Lung (tissue), 12 donors: ENCODE measurements around the gene BCAS3. TPM values are rescaled to one million over a fixed set of nuclear protein-coding genes. Genes with fewer than 3 reads are reported as not detected.
A peak's percentile ranks its signal among the peaks of the same experiment; 100 is the strongest.

ENCODE experiments used
- ATAC-seq: fragments of 200-7000 bp; cut with Tn5 transposase; one replicate; pipeline ENCODE4 v1.9.1; 2020; ENCODE audit warnings: moderate number of reproducible peaks; ENCODE audit not compliant: insufficient read depth, low FRiP score
- DNase-seq, 3 donors: peaks; one replicate each; pipeline ENCODE4 v3.0.0-alpha.2; 2013 to 2017
- H3K27ac ChIP-seq, 2 donors: one replicate each; pipeline ENCODE4 v1.5.1; 2013; ENCODE audit warnings: mild to moderate bottlenecking in 2 of 2, moderate library complexity in 2 of 2, control low read depth in 1 of 2, inconsistent platforms in 1 of 2, low read depth in 1 of 2, low read length in 1 of 2
- H3K27me3 ChIP-seq, 3 donors: one replicate each; pipeline ENCODE4 v1.5.1; 2013; ENCODE audit warnings: low read length in 2 of 3; ENCODE audit not compliant: control insufficient read depth in 3 of 3, insufficient read depth in 3 of 3
- H3K36me3 ChIP-seq, 4 donors: one replicate each; pipeline ENCODE4 v1.5.1; 2013; ENCODE audit warnings: low read length in 4 of 4, mild to moderate bottlenecking in 1 of 4, moderate library complexity in 1 of 4; ENCODE audit not compliant: control insufficient read depth in 4 of 4, insufficient read depth in 4 of 4
- H3K4me1 ChIP-seq, 5 donors: one replicate each; pipeline ENCODE4 v1.5.1; 2013; ENCODE audit warnings: low read length in 5 of 5, mild to moderate bottlenecking in 2 of 5, moderate library complexity in 1 of 5; ENCODE audit not compliant: control insufficient read depth in 5 of 5, insufficient read depth in 5 of 5
- H3K4me3 ChIP-seq: one replicate; pipeline ENCODE4 v1.5.1; 2013; ENCODE audit warnings: mild to moderate bottlenecking, control low read depth, moderate library complexity
- H3K9ac ChIP-seq, 2 donors: one replicate each; pipeline ENCODE4 v1.5.1; 2013; ENCODE audit warnings: low read length in 2 of 2, control low read depth in 1 of 2; ENCODE audit not compliant: insufficient read depth in 1 of 2
- H3K9me3 ChIP-seq, 4 donors: one replicate each; pipeline ENCODE4 v1.5.1; 2013; ENCODE audit warnings: low read length in 3 of 4, mild to moderate bottlenecking in 1 of 4, moderate library complexity in 1 of 4; ENCODE audit not compliant: control insufficient read depth in 4 of 4, insufficient read depth in 3 of 4
- WGBS, 2 donors: extraction: QIAGEN DNeasy Blood & Tissue Kit; methylation state at CpG; one replicate each; pipeline ENCODE4 v1.1.7; 2013; 5-methylcytosine and 5-hydroxymethylcytosine counted together
- polyA plus RNA-seq, 2 donors: library from polyadenylated mRNA; stranded (reverse); fragments of 200-250 nt; gene quantifications; one replicate each; pipeline ENCODE4 v1.2.1, GENCODE V29; 2013
- total RNA-seq, 2 donors: library from RNA; depleted of rRNA in 1 of 2; stranded (reverse); fragments of >200 nt in 1 of 2; gene quantifications; one replicate each; pipeline ENCODE4 v1.2.1, GENCODE V29; 2014 to 2021
- TF ChIP-seq, protein P1 (sequence below): IDR thresholded peaks from 2 replicates; pipeline ENCODE4 v1.5.1; 2012; ENCODE audit warnings: mild to moderate bottlenecking; ENCODE audit errors: control extremely low read depth, extremely low read depth
- donor health status: control.
- donor health status: control.
- donor health status: Bipolar disorder and iron deficiency.
- donor health status: healthy.
- donor health status: DM: yes; HTN: yes; CAD: no.

The BCAS3 gene
- total and polyA plus RNA-seq, 4 donors = 4.0 to 101 (median 20.3) TPM

DNA sequence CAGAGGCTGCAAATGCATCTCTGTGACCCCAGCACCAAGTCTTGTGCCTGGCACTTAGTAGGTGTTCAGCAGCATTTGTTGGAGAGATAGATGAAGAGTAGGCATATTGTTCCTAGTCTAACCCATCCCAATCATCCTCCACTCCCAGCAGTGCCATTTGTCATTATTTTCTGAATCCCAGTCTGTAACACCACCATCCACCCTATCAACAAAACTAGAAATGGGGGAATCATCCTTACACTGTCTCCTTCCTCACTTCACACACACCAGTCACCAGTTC, 626.1 kb downstream of the BCAS3 start:
- H3K9ac ChIP-seq = no peak overlapping the region
- no peaks in the 10 kb centered on the region for H3K9me3 ChIP-seq
- H3K27me3 ChIP-seq = no peaks in the 10 kb centered on the region
- peaks cover 0 to 43% (median 10%) of the 10 kb centered on the region in 5 donors for H3K4me1 ChIP-seq
- no peak for ATAC-seq
- no peaks in the 10 kb centered on the region for H3K36me3 ChIP-seq
- no peak for DNase-seq
- TF ChIP-seq, protein P1, sequence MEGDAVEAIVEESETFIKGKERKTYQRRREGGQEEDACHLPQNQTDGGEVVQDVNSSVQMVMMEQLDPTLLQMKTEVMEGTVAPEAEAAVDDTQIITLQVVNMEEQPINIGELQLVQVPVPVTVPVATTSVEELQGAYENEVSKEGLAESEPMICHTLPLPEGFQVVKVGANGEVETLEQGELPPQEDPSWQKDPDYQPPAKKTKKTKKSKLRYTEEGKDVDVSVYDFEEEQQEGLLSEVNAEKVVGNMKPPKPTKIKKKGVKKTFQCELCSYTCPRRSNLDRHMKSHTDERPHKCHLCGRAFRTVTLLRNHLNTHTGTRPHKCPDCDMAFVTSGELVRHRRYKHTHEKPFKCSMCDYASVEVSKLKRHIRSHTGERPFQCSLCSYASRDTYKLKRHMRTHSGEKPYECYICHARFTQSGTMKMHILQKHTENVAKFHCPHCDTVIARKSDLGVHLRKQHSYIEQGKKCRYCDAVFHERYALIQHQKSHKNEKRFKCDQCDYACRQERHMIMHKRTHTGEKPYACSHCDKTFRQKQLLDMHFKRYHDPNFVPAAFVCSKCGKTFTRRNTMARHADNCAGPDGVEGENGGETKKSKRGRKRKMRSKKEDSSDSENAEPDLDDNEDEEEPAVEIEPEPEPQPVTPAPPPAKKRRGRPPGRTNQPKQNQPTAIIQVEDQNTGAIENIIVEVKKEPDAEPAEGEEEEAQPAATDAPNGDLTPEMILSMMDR = no peak
- no peak overlapping the region for H3K4me3 ChIP-seq
- no peak overlapping the region for H3K27ac ChIP-seq

DNA sequence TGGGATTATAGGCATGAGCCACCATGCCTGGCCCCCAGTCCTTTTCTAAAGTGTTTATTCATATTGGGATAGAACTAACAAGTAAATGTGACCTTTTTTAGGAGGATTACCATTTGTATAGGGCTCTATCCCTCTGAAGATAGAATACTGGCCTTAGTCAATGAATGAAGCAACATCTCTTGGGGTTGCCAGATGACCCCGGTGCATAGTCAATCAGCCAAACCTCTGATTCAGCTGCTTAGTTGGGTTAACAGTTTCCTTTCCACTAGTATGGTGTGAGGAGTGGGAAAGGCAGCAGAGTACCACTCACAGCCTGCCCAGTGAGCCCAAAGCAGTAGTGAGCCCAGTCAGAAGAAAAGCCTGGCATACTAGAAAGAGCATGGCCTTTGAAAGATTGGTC, 627.4 kb downstream of the BCAS3 start:
- WGBS, 2 donors = 81 to 83% methylated on average over 1 of the region's 1 CpG
- Histone ChIP-seq H3K27me3 (no peaks in the 10 kb centered on the region), H3K9me3 (no peaks in the 10 kb centered on the region), H3K4me3 (no peak overlapping the region), H3K27ac (no peak overlapping the region), H3K4me1 (peaks cover 0 to 50% (median 9%) of the 10 kb centered on the region in 5 donors), H3K36me3 (no peaks in the 10 kb centered on the region), H3K9ac (no peak overlapping the region)
- ATAC-seq (no peak), DNase-seq (peak in 1 of 3 donors; percentile 63)
- TF ChIP-seq, protein P1 = no peak

DNA sequence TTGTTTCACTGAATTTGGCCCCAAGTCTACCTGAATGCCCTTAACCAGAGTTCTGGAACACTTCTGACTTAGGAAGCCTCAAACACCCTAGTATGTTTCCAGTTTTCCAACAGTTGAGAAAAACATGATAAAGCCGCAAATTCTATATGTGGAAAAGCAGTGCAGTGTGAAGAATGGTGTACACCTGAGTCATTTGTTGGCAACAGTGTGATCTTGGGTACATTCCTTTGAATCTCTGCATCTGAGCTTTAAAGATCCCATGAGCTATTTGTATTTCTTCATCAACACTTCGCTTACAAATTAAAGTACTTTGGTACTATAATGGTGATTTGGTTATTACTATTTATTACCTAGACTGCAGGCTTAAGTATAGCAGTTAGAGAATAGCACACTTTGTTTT, 628.4 kb downstream of the BCAS3 start:
- ATAC-seq (no peak), DNase-seq (no peak)
- H3K4me3 ChIP-seq = no peak overlapping the region
- H3K27me3 ChIP-seq = no peaks in the 10 kb centered on the region
- TF ChIP-seq, protein P1 = no peak
- H3K9ac ChIP-seq = no peak overlapping the region
- WGBS, 2 donors = 94 to 96% methylated on average over 2 of the region's 2 CpGs
- no peaks in the 10 kb centered on the region for H3K36me3 ChIP-seq
- H3K9me3 ChIP-seq = no peaks in the 10 kb centered on the region
- no peak overlapping the region for H3K27ac ChIP-seq
- H3K4me1 ChIP-seq = peaks cover 0 to 52% (median 11%) of the 10 kb centered on the region in 5 donors
